Measurements from ENCODE around the gene TMEM248.

DNA sequence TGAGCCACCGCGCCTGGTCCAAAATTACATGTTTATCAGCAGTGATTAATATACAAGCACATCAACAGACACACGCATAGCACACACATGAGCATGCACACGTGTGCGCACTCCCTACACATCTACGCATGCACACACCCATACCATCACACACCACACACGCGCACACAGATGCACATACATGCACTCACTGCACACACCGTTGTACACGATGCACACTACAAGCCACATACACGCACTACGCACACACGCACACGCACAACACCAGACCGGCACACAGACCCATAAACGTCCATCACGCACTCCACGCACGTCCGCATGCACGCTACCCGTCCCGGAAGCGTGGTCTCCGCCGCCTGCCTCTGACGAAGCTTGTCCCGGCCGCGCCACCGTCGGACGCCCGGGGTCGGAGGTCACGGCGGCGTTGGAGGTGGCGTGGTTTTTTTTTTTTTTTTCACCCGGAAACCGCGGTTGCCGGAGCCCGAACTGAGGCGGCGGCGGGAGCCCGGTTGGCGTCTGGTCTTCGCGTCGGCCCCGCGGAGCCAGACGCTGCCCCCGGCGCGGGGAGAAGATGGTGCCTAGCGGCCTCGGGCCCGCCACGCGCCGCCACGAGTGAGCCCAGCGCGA, at the start of gene TMEM248:
- TF ChIP-seq, protein P1, sequence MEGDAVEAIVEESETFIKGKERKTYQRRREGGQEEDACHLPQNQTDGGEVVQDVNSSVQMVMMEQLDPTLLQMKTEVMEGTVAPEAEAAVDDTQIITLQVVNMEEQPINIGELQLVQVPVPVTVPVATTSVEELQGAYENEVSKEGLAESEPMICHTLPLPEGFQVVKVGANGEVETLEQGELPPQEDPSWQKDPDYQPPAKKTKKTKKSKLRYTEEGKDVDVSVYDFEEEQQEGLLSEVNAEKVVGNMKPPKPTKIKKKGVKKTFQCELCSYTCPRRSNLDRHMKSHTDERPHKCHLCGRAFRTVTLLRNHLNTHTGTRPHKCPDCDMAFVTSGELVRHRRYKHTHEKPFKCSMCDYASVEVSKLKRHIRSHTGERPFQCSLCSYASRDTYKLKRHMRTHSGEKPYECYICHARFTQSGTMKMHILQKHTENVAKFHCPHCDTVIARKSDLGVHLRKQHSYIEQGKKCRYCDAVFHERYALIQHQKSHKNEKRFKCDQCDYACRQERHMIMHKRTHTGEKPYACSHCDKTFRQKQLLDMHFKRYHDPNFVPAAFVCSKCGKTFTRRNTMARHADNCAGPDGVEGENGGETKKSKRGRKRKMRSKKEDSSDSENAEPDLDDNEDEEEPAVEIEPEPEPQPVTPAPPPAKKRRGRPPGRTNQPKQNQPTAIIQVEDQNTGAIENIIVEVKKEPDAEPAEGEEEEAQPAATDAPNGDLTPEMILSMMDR (conservative IDR thresholded peaks at IDR 0.05) = no peak
- TF ChIP-seq ZFX (IDR thresholded peaks at IDR 0.05) = no peak; the same call in 1 of the 2 replicates
